Measurements from ENCODE around the gene POU3F1. TPM values are rescaled to one million over a fixed set of nuclear protein-coding genes. Genes with fewer than 3 reads are reported as not detected.

The POU3F1 gene
- total RNA-seq, 4 donors from 2014 or later = not detected

DNA sequence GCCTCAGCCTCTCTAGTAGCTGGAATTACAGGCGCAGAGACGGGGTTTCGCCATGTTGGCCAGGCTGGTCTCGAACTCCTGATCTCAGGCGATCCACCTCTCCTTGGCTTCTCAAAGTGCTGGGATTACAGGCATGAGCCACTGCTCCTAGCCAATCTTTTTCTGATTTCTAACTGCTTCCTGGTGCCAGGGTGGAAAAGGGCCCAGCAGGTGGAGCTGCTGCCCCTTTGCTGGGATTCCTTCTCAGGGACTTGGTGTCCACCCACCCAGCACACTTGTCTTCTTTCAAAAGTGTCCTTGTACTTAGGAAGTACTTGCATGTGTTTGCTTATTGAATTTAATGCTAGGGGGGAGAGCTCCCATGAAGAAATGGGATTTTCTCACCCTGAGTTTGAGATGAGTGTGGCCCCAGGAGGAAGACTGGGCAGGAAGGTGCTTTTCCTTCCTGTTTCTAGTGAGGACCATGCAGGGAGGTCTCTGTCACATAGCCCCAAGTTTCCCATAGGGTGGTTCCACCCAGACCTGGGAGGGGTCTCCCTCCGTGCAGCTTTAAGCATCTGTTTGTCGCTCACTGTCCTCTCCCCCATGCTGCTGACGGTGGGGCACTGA lies 19.9 kb downstream of the POU3F1 start:
- no peak for DNase-seq
- no peaks in the 10 kb centered on the region for H3K27me3 ChIP-seq
- no peak for TF ChIP-seq POLR2A (IDR thresholded peaks at IDR 0.05)
- TF ChIP-seq, protein P1, sequence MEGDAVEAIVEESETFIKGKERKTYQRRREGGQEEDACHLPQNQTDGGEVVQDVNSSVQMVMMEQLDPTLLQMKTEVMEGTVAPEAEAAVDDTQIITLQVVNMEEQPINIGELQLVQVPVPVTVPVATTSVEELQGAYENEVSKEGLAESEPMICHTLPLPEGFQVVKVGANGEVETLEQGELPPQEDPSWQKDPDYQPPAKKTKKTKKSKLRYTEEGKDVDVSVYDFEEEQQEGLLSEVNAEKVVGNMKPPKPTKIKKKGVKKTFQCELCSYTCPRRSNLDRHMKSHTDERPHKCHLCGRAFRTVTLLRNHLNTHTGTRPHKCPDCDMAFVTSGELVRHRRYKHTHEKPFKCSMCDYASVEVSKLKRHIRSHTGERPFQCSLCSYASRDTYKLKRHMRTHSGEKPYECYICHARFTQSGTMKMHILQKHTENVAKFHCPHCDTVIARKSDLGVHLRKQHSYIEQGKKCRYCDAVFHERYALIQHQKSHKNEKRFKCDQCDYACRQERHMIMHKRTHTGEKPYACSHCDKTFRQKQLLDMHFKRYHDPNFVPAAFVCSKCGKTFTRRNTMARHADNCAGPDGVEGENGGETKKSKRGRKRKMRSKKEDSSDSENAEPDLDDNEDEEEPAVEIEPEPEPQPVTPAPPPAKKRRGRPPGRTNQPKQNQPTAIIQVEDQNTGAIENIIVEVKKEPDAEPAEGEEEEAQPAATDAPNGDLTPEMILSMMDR (IDR thresholded peaks at IDR 0.05) = peak in 5 of 6 experiments; percentile 26 to 54 (median 39)
- H3K4me3 ChIP-seq = no peak overlapping the region
- H3K27ac ChIP-seq = no peak overlapping the region
- no peaks in the 10 kb centered on the region for H3K9me3 ChIP-seq
- H3K36me3 ChIP-seq = peaks cover 0 to 44% (median 0%) of the 10 kb centered on the region in 3 donors
- H3K4me1 ChIP-seq = peaks cover 0 to 18% (median 6%) of the 10 kb centered on the region in 4 donors

DNA sequence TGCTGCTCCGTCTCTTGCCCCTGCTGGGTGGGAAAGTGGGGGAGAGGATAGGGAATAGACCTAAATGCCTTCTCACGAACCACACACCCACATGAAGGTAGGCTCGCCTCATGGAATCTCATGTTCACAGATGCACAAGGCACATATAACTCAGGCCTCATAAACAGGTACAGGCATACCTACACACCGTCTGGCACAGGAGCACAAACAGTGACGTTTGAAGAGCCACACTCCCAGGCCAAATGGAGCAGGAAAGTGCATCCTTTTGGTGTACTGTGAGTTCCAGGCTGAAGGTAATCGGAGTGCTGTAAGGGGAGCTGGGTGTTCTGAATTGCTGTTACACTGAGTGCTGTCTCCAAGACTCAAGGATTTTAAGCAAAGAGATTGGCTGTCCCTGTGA lies 20.9 kb downstream of the POU3F1 start:
- no peak for TF ChIP-seq POLR2A (IDR thresholded peaks at IDR 0.05)
- TF ChIP-seq, protein P1 (IDR thresholded peaks at IDR 0.05) = no peak
- Histone ChIP-seq H3K9me3 (no peaks in the 10 kb centered on the region), H3K4me1 (peaks cover 0 to 15% (median 4%) of the 10 kb centered on the region in 4 donors), H3K36me3 (peaks cover 0 to 54% (median 0%) of the 10 kb centered on the region in 3 donors), H3K27ac (no peak overlapping the region), H3K4me3 (no peak overlapping the region), H3K27me3 (no peaks in the 10 kb centered on the region)
- no peak for DNase-seq

DNA sequence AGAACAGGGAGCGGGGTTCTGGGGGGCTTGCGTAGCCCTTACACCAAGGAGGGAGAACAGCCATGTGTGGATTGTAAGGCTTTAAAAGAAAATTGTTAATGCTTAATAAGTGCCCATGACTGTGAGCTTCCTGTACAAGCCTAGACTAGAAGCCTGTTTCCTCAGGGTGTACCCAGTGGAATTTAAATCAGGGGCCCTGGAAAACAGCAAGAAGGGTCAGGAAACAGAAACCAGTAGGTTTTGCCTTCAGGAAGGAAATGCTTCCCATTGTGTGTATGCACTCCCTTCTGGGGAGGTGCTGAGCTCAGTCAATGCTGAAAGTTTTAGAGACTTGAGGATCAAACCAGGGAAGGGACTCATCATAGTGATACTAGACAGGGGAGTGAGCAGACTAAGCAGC lies 21.4 kb downstream of the POU3F1 start:
- Histone ChIP-seq H3K36me3 (peaks cover 0 to 59% (median 0%) of the 10 kb centered on the region in 3 donors), H3K4me1 (peaks cover 0 to 11% (median 3%) of the 10 kb centered on the region in 4 donors)
- no peak for TF ChIP-seq POLR2A (IDR thresholded peaks at IDR 0.05)
- TF ChIP-seq, protein P1 (IDR thresholded peaks at IDR 0.05) = no peak

DNA sequence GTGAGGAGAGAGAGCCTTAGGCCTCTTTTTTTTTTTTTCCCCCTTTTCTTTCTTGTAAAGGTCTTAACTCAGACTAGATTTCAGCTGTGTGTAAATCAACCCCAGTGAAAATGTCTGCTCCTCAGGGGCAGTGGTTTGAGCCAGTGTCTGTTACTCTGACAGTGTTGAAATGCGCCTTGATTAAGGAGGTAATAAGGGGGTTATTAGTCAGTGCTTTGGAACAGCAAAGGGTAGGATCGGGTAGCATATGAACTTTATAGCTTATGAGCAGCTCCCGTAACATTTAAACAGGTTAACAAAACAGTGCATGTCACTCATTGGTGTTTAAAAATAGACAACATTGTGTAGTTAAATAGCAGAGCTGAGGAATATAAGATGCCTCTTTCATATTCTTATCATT lies 23.8 kb downstream of the POU3F1 start:
- no peak overlapping the region for H3K4me3 ChIP-seq
- peaks cover 0 to 82% (median 0%) of the 10 kb centered on the region in 3 donors for H3K36me3 ChIP-seq
- no peak for TF ChIP-seq POLR2A (IDR thresholded peaks at IDR 0.05)
- TF ChIP-seq, protein P1 (IDR thresholded peaks at IDR 0.05) = no peak
- H3K27me3 ChIP-seq = no peaks in the 10 kb centered on the region
- no peak for DNase-seq
- H3K27ac ChIP-seq = no peak overlapping the region
- H3K4me1 ChIP-seq = no peaks in the 10 kb centered on the region
- no peaks in the 10 kb centered on the region for H3K9me3 ChIP-seq

More for the DNA sequence above, 21.4 kb downstream of the POU3F1 start:
- Histone ChIP-seq H3K27me3 (no peaks in the 10 kb centered on the region), H3K4me3 (no peak overlapping the region), H3K27ac (no peak overlapping the region), H3K9me3 (no peaks in the 10 kb centered on the region)
- DNase-seq = no peak

DNA sequence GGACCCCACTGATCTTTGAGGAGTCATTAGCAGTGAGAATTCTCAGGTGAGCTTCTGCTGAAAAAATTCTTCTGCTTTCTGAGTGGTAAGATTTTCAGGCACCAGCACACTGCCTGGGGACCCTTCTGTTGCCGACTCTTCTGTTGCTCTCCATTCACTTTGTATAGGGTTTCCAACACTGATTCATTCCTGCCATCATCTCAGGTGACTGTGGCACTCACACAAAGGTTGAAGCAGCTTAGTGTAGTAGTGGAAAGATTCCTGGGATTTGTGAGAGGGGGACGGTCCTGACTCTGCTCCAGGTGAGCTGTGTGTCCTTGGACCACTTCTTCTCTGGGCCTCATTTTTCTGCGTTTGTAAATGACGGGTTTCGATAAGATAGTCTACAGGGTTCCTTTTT lies 24.6 kb downstream of the POU3F1 start:
- Histone ChIP-seq H3K27me3 (no peaks in the 10 kb centered on the region), H3K27ac (no peak overlapping the region), H3K4me1 (no peaks in the 10 kb centered on the region), H3K36me3 (peaks cover 0 to 90% (median 0%) of the 10 kb centered on the region in 3 donors), H3K4me3 (no peak overlapping the region), H3K9me3 (no peaks in the 10 kb centered on the region)
- TF ChIP-seq, protein P1 (IDR thresholded peaks at IDR 0.05) = no peak
- no peak for TF ChIP-seq POLR2A (IDR thresholded peaks at IDR 0.05)
- no peak for DNase-seq

All from Peyer's patch (tissue), 4 donors.